K562 (cell line): ENCODE data around the gene CNNM2. TPM values are rescaled to one million over a fixed set of nuclear protein-coding genes. Genes with fewer than 3 reads are reported as not detected.

Experiments used
- FOXP1 ChIP-seq: sonication (generic); formaldehyde crosslinking; IDR thresholded peaks from 2 replicates; pipeline ENCODE4 v1.8.0; 2022; ENCODE audit warnings: mild to moderate bottlenecking, missing genetic modification reagents
- HEY1 ChIP-seq: fragments of 250-450 bp; sonication (Bioruptor Pico); IDR thresholded peaks from 2 replicates; pipeline ENCODE4 v1.5.0; 2020; ENCODE audit warnings: mild to moderate bottlenecking, moderate library complexity, borderline replicate concordance
- ZNF140 ChIP-seq: fragments of 250-450 bp; sonication (Bioruptor Pico); IDR thresholded peaks from 2 replicates; pipeline ENCODE4 v1.8.0; 2021; ENCODE audit warnings: moderate library complexity, mild to moderate bottlenecking, inconsistent platforms
- ZNF274 ChIP-seq: IDR thresholded peaks from 2 replicates; pipeline ENCODE4 v1.6.1; 2011; ENCODE audit warnings: low read depth, mild to moderate bottlenecking, low read length, moderate library complexity, borderline replicate concordance
- ZNF76 ChIP-seq: fragments of 250-450 bp; sonication (Bioruptor Pico); IDR thresholded peaks from 2 replicates; pipeline ENCODE4 v1.4.0; 2020; ENCODE audit warnings: mild to moderate bottlenecking, moderate library complexity, borderline replicate concordance
- polyA plus RNA-seq, 8 experiments: library from polyadenylated mRNA; depleted of rRNA in 4 of 8; stranded (reverse) in 5 of 8; unstranded in 3 of 8; fragments of >200 nt; fragmentation: Nextera tagmentation in 2 of 8; fragmentation: Illumina TruSeq in 1 of 8; extraction: Ambion mirVana in 2 of 8; extraction: Trizol in 1 of 8; gene quantifications; 2 replicates each; pipeline versions ENCODE4 v1.2.1 to v1.2.3, GENCODE V29; 2011 to 2014; ENCODE audit warnings: inconsistent platforms in 1 of 8, missing spikeins in 1 of 8
- total RNA-seq, 7 experiments: library from RNA; depleted of rRNA in 6 of 7; stranded (reverse); fragments of >200 nt in 6 of 7; fragmentation: Illumina TruSeq in 2 of 7; extraction: Trizol in 2 of 7; gene quantifications; 2 replicates each; pipeline versions ENCODE4 v1.2.1 to v1.2.3, GENCODE V29; 2011 to 2021; ENCODE audit warnings: low replicate concordance in 1 of 7
- TF ChIP-seq, protein P1 (sequence below), 2 experiments: fragments of 450-650 bp; formaldehyde crosslinking in 1 of 2; IDR thresholded peaks; 2 replicates each; pipeline versions ENCODE4 v1.4.0 to v1.6.1; 2014 to 2020; ENCODE audit warnings: mild to moderate bottlenecking in 2 of 2, borderline replicate concordance in 1 of 2, low read depth in 1 of 2

The CNNM2 gene
- total and polyA plus RNA-seq, 9 of the 15 experiments (the other 6 are each of a cell fraction or from before 2014, with no cell fraction given) = 0.21 to 5.0 (median 1.3) TPM

DNA sequence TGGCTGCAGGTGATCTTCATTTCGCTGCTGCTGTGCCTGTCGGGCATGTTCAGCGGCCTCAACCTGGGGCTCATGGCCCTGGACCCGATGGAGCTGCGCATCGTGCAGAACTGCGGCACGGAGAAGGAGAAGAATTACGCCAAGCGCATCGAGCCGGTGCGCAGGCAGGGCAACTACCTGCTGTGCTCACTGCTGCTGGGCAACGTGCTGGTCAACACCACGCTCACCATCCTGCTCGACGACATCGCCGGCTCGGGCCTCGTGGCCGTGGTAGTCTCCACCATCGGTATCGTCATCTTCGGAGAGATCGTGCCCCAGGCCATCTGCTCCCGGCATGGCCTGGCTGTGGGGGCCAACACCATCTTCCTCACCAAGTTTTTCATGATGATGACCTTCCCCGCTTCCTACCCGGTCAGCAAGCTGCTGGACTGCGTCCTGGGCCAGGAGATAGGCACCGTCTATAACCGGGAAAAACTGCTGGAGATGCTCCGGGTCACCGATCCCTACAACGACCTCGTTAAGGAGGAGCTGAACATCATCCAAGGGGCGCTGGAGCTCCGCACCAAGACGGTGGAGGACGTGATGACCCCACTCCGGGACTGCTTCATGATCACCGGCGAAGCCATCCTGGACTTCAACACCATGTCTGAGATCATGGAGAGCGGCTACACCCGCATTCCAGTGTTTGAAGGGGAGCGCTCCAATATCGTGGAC lies 1.3 kb downstream of the CNNM2 start (continued):
- 0 out of 2 replicates have a peak, but pooled peaks have one; percentile 46 for TF ChIP-seq FOXP1 (CRISPR knock-in tag)
- no peak for TF ChIP-seq ZNF140 (CRISPR knock-in tag)
- no peak for TF ChIP-seq HEY1 (CRISPR knock-in tag)
- no peak for TF ChIP-seq ZNF76 (CRISPR knock-in tag)
- TF ChIP-seq, protein P1, sequence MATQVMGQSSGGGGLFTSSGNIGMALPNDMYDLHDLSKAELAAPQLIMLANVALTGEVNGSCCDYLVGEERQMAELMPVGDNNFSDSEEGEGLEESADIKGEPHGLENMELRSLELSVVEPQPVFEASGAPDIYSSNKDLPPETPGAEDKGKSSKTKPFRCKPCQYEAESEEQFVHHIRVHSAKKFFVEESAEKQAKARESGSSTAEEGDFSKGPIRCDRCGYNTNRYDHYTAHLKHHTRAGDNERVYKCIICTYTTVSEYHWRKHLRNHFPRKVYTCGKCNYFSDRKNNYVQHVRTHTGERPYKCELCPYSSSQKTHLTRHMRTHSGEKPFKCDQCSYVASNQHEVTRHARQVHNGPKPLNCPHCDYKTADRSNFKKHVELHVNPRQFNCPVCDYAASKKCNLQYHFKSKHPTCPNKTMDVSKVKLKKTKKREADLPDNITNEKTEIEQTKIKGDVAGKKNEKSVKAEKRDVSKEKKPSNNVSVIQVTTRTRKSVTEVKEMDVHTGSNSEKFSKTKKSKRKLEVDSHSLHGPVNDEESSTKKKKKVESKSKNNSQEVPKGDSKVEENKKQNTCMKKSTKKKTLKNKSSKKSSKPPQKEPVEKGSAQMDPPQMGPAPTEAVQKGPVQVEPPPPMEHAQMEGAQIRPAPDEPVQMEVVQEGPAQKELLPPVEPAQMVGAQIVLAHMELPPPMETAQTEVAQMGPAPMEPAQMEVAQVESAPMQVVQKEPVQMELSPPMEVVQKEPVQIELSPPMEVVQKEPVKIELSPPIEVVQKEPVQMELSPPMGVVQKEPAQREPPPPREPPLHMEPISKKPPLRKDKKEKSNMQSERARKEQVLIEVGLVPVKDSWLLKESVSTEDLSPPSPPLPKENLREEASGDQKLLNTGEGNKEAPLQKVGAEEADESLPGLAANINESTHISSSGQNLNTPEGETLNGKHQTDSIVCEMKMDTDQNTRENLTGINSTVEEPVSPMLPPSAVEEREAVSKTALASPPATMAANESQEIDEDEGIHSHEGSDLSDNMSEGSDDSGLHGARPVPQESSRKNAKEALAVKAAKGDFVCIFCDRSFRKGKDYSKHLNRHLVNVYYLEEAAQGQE (IDR thresholded peaks at IDR 0.05; ENCODE audit: borderline replicate concordance) = peak; percentile 7; the same call in 1 of the 2 replicates
- TF ChIP-seq, protein P1 (CRISPR knock-in tag; IDR thresholded peaks at IDR 0.05; ENCODE audit: low read depth) = no peak
- TF ChIP-seq ZNF274 = no peak
